Endothelial cell of umbilical vein (primary cell): ENCODE measurements around the gene HSPA8. TPM values are rescaled to one million over a fixed set of nuclear protein-coding genes. Genes with fewer than 3 reads are reported as not detected.

Experiments used
- BruUV-seq: library from RNA; stranded (reverse); fragments of 400-500 nt; replicated peaks from 2 replicates; lab custom pipeline; 2021; lab: Mats Ljungman, UMichigan
- CTCF ChIA-PET: fragments of 300-600, 350-600 bp; sonication (Branson Sonifier 250); formaldehyde crosslinking; loops from one replicate; lab custom pipeline; 2021; ENCODE audit warnings: antibody characterized with exemption, inconsistent platforms; lab: Charles Lee
- POLR2A ChIA-PET: fragments of 300-600, 350-600 bp; sonication (Branson Sonifier 250); formaldehyde crosslinking; loops from one replicate; lab custom pipeline; 2021; ENCODE audit warnings: antibody characterized with exemption, inconsistent platforms; lab: Charles Lee
- DNase-seq: peaks from one replicate; pipeline ENCODE4 v3.0.0-alpha.2; 2011; ENCODE audit warnings: low read depth, low spot score
- FAIRE-seq: peaks from 2 replicates; lab custom pipeline; 2011; peaks lifted over from hg19 to GRCh38; lab: Jason Lieb, UNC
- H2AFZ ChIP-seq: 2 replicates; pipeline ENCODE4 v1.6.0; 2012; ENCODE audit warnings: low read depth, low read length, control low read depth, inconsistent platforms
- H3K27ac ChIP-seq: 2 replicates; pipeline ENCODE4 v1.5.1; 2011; ENCODE audit warnings: low read depth, mild to moderate bottlenecking, control low read depth, low read length, moderate library complexity; ENCODE audit not compliant: insufficient read depth
- H3K27me3 ChIP-seq, 2 experiments: 2 replicates each; pipeline versions ENCODE4 v1.6.0 to v1.6.1; 2011; ENCODE audit warnings: low read length in 2 of 2, mixed read lengths in 1 of 2; ENCODE audit not compliant: control insufficient read depth in 2 of 2, insufficient read depth in 2 of 2
- H3K36me3 ChIP-seq, 2 experiments: 2 replicates in 1 of 2; 3 replicates in 1 of 2; pipeline ENCODE4 v1.5.1; 2011; ENCODE audit warnings: low read length in 2 of 2, mild to moderate bottlenecking in 1 of 2, moderate library complexity in 1 of 2; ENCODE audit not compliant: control insufficient read depth in 2 of 2, insufficient read depth in 2 of 2; ENCODE audit errors: extremely low read depth in 1 of 2
- H3K4me1 ChIP-seq: 3 replicates; pipeline ENCODE4 v1.5.1; 2011; ENCODE audit warnings: mild to moderate bottlenecking, low read length; ENCODE audit not compliant: control insufficient read depth, insufficient read depth; ENCODE audit errors: extremely low read depth
- H3K4me2 ChIP-seq: 2 replicates; pipeline ENCODE4 v1.6.1; 2011; ENCODE audit warnings: low read length, control low read depth, mixed read lengths; ENCODE audit not compliant: insufficient read depth
- H3K4me3 ChIP-seq, 3 experiments: fragments of 200-600 bp in 1 of 3; sonication (generic), shearing (Covaris generic) in 1 of 3; replicated peaks in 1 of 3; 2 replicates each; pipeline ENCODE4 v1.5.1; 2011 to 2016; ENCODE audit warnings: control low read depth in 3 of 3, low read length in 3 of 3, mild to moderate bottlenecking in 2 of 3, inconsistent platforms in 1 of 3, low read depth in 1 of 3, moderate library complexity in 1 of 3; ENCODE audit not compliant: insufficient read depth in 1 of 3
- H3K79me2 ChIP-seq: 2 replicates; pipeline ENCODE4 v1.6.0; 2012; ENCODE audit warnings: low read length, inconsistent platforms; ENCODE audit not compliant: control insufficient read depth, insufficient read depth
- H3K9ac ChIP-seq: replicated peaks from 2 replicates; pipeline ENCODE3; 2011; ENCODE audit warnings: low read length, control low read depth; ENCODE audit not compliant: insufficient read depth; ENCODE audit errors: extremely low read depth
- H3K9me1 ChIP-seq: replicated peaks from 3 replicates; pipeline ENCODE4 v1.6.0; 2011; ENCODE audit warnings: mild to moderate bottlenecking, low read length; ENCODE audit not compliant: control insufficient read depth, insufficient read depth; ENCODE audit errors: extremely low read depth
- H3K9me3 ChIP-seq: replicated peaks from 2 replicates; pipeline ENCODE4 v1.5.1; 2012; ENCODE audit warnings: low read length, inconsistent platforms; ENCODE audit not compliant: control insufficient read depth, insufficient read depth
- H4K20me1 ChIP-seq: replicated peaks from 2 replicates; pipeline ENCODE3; 2011; ENCODE audit warnings: mild to moderate bottlenecking, low read length; ENCODE audit not compliant: control insufficient read depth, insufficient read depth; ENCODE audit errors: extremely low read depth
- EZH2 ChIP-seq: IDR thresholded peaks from 2 replicates; pipeline ENCODE4 v1.6.1; 2012; ENCODE audit warnings: borderline replicate concordance, low read depth, mild to moderate bottlenecking, moderate library complexity, low read length, inconsistent platforms; ENCODE audit not compliant: severe bottlenecking
- FOS ChIP-seq: IDR thresholded peaks from 2 replicates; pipeline ENCODE4 v1.6.1; 2011; ENCODE audit warnings: mild to moderate bottlenecking, low read length, moderate library complexity, borderline replicate concordance; ENCODE audit not compliant: insufficient read depth
- GATA2 ChIP-seq: IDR thresholded peaks from 2 replicates; pipeline ENCODE4 v1.7.0; 2011; ENCODE audit warnings: low read depth, mild to moderate bottlenecking, moderate library complexity, mixed read lengths, low read length; ENCODE audit not compliant: insufficient read length, insufficient read depth
- POLR2A ChIP-seq: IDR thresholded peaks from 2 replicates; pipeline ENCODE4 v1.6.1; 2012; ENCODE audit warnings: low read depth, mild to moderate bottlenecking, control low read depth, low read length
- POLR2AphosphoS5 ChIP-seq: IDR thresholded peaks from 2 replicates; pipeline ENCODE4 v1.6.1; 2012; ENCODE audit warnings: low read depth, mild to moderate bottlenecking, control low read depth, low read length, moderate library complexity; ENCODE audit not compliant: insufficient read depth
- dilution Hi-C: fragments of 300-500 bp; cut with MboI; formaldehyde crosslinking; loops from one replicate; pipeline ENCODE4 v1.15.0; 2019; ENCODE audit warnings: low sequenced_read_pairs; ENCODE audit not compliant: extremely low pct_ligation_motif_present
- intact Hi-C: fragments of 100-400 bp; cut with micrococcal nuclease; formaldehyde crosslinking; loops from one replicate; pipeline ENCODE4 v1.10.0; 2022
- polyA plus RNA-seq, 4 experiments: library from polyadenylated mRNA; depleted of rRNA in 3 of 4; stranded (reverse) in 3 of 4; unstranded in 1 of 4; fragments of >200 nt; gene quantifications; 2 replicates each; pipeline versions ENCODE4 v1.2.1 to v1.2.3, GENCODE V29; 2011 to 2012; ENCODE audit warnings: missing spikeins in 1 of 4
- total RNA-seq: library from RNA; stranded (reverse); gene quantifications from 2 replicates; pipeline ENCODE4 v1.2.3, GENCODE V29; 2021

The HSPA8 gene
- total and polyA plus RNA-seq, 2 donors (not counting 3 experiments of a cell fraction or from before 2014, with no cell fraction given): 1,383 to 1,728 TPM

DNA sequence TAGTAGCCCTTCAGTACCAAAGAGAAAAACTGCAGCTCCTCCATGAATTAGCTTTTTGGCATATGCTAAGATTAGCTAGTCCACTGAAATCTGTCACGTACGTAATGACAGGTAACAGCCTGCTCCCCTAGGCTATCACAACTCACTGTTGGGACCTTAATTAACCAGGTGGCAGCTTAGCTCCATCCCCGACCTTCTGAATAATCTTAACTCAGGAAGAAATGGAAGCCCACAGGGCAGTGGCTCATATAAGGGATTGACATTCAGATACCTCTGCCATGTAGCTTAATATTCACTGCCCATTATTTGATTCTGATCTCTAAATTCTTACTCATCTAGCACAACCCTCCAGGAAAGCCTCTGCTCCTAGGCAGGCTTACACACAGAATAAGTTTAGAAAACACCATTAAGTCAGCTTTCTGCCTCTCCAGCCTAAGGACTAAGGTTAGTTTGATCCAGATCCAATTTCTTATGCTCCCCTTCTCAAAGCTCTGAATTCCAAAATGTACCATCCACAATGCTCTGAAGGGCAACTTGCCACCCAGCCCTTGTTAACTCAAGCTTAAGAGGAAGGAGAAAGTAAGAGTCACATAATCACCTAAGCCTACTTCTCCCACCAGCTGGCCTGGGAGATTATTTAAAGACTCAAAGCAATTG is 5.0 kb downstream of the HSPA8 start:
- no peaks in the 10 kb centered on the region for H3K9me1 ChIP-seq
- H3K79me2 ChIP-seq: peaks cover 50% of the 10 kb centered on the region
- H2AFZ ChIP-seq: no peak overlapping the region
- H3K27me3 ChIP-seq: no peaks in the 10 kb centered on the region
- no TSS peak for BruUV-seq
- dilution Hi-C loops: no loop called here
- POLR2A ChIA-PET: no interaction called here
- intact Hi-C loops: no loop called here
- FAIRE-seq: no peak
- H3K4me1 ChIP-seq: peaks cover 13% of the 10 kb centered on the region
- CTCF ChIA-PET: interaction anchor here (0.7 to 1.7 kb wide), 7 partner anchors 11 to 204 kb away, joined by 3 to 7 read pairs (median 3); no protein-coding TSS in a partner anchor
- H3K36me3 ChIP-seq: peaks cover 48 to 50% of the 10 kb centered on the region in 2 experiments
- no peak overlapping the region for H3K4me3 ChIP-seq
- TF ChIP-seq POLR2A (peak; percentile 28), FOS (no peak), POLR2AphosphoS5 (peak; percentile 20)
- no peak overlapping the region for H3K9ac ChIP-seq
- no peak overlapping the region for H3K4me2 ChIP-seq
- no peak overlapping the region for H3K27ac ChIP-seq
- no peaks in the 10 kb centered on the region for H3K9me3 ChIP-seq
- no peak for DNase-seq
- peaks cover 5% of the 10 kb centered on the region for H4K20me1 ChIP-seq

DNA sequence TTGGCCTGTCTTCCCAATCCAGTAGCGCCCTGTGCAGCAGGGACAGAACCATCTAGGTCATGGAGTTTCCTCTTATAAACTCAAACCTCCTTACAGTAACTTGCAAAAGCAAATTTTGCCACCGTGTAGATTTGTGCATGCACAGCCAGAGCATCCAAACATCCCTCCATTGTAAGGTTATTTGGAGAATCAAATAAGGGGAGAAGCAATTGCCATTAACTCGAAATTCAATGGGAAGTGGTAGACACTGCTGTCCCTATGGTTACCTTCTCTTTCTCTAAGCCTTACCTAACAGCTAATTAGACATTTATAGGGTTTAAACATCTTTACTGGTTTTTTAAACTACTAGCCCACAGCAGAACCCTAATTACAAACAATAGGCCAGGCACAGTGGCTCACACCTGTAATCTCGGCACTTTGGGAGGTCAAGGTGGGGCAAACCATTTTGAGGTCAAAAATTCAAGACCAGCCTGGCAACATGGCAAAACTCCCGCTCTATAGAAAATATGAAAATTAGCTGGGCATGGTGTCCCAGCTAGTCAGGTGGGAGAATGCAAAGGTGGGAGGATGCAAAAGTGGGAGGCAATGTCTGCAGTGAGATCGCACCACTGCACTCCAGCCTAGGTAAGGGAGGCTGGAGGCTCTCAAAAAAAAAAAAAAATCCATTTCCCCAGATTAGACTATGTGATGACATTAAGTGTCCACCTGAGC is 6.6 kb downstream of the HSPA8 start:
- no peak overlapping the region for H3K27ac ChIP-seq
- intact Hi-C loops: loop anchor here (2.0 kb wide), 1 partner anchor 73 kb away; no protein-coding TSS in a partner anchor
- no TSS peak for BruUV-seq

More for the DNA sequence above, 6.6 kb downstream of the HSPA8 start:
- H3K27me3 ChIP-seq: no peaks in the 10 kb centered on the region
- no peak overlapping the region for H3K4me3 ChIP-seq
- H3K9ac ChIP-seq: no peak overlapping the region
- H3K36me3 ChIP-seq: peaks cover 43 to 48% of the 10 kb centered on the region in 2 experiments
- H3K9me3 ChIP-seq: no peaks in the 10 kb centered on the region
- POLR2A ChIA-PET: no interaction called here
- TF ChIP-seq POLR2AphosphoS5 (peak; percentile 32), GATA2 (no peak), EZH2 (no peak)
- no peak overlapping the region for H2AFZ ChIP-seq
- H3K9me1 ChIP-seq: no peaks in the 10 kb centered on the region
- H3K4me2 ChIP-seq: no peak overlapping the region
- H3K79me2 ChIP-seq: peaks cover 34% of the 10 kb centered on the region
- FAIRE-seq (no peak), DNase-seq (no peak)
- CTCF ChIA-PET: interaction anchor here (0.6 to 4.1 kb wide), 11 partner anchors 9 to 474 kb away, joined by 3 to 101 read pairs (median 10); no protein-coding TSS in a partner anchor
- dilution Hi-C loops: no loop called here
- H4K20me1 ChIP-seq: peaks cover 3% of the 10 kb centered on the region
- peaks cover 13% of the 10 kb centered on the region for H3K4me1 ChIP-seq
